Adipose tissue (tissue), 3 donors: Measurements from ENCODE around the gene TBCE. TPM values are rescaled to one million over a fixed set of nuclear protein-coding genes. Genes with fewer than 3 reads are reported as not detected.

Experiments used
- H3K27ac ChIP-seq: one replicate; pipeline ENCODE4 v1.5.1; 2013; ENCODE audit warnings: low read depth, low read length
- WGBS, 3 donors: extraction: QIAGEN DNeasy Blood & Tissue Kit; methylation state at CpG; one replicate each; pipeline ENCODE4 v1.1.7; 2013; 5-methylcytosine and 5-hydroxymethylcytosine counted together
- polyA plus RNA-seq, 3 donors: library from polyadenylated mRNA; stranded (reverse); fragments of 200-250 nt; gene quantifications; one replicate each; pipeline ENCODE4 v1.2.3, GENCODE V29; 2013
- donor health status: healthy with polysubstance abuse.
- donor health status: Bipolar disorder and iron deficiency.
- donor health status: healthy.

TBCE gene
- polyA plus RNA-seq, 3 donors, result 9.5 to 22.4 (median 12.2) TPM

DNA sequence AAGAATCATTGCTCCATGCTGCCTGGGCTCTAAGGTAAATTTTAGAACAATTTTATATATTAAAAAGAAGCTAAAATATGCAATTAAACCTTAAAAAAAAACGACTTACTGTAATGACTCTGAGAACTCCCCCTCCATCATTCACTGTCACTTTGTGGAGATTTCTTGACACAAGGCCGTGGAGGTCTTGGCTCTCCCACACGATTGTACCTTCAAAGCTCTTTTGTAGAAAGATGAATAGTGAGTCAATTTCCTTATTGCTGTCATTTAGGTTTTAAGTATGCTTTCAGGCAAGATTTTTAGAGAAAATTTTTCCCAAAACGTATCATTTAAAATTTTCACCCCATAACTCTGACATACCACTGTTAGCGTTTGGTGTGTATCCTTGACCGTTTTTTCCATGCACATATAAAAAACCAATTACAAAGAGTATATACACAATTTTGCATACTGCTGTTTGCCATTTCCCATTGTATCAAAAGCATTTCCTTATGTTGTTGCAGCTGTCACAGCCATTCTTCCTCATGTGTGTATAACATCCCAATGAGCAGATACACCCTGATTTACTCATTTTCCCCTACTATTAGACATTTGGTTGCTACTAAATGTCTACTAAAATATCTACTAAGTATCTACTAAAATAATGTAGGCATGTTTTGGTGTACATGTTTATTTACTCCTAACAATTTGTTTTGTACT lies 103.7 kb downstream of the TBCE start:
- WGBS, 3 donors, result 80 to 85% (median 84%) methylated on average over 6 of the region's 6 CpGs

GRCh38 chr1:235473806-235474205 lies 106.6 kb downstream of the TBCE start:
- WGBS, 3 donors, result 50 to 94% (median 86%) methylated on average over 1 of the region's 1 CpG

More for the DNA sequence above, 103.7 kb downstream of the TBCE start:
- no peak overlapping the region for H3K27ac ChIP-seq

GRCh38 chr1:235483090-235483489 lies 115.9 kb downstream of the TBCE start:
- H3K27ac ChIP-seq, result no peak overlapping the region
- 97 to 98% (median 98%) methylated on average over 5 of the region's 5 CpGs for WGBS, 3 donors

More at GRCh38 chr1:235473806-235474205, 106.6 kb downstream of the TBCE start:
- no peak overlapping the region for H3K27ac ChIP-seq

- H3K27ac ChIP-seq, result no peak overlapping the region
- WGBS, 3 donors, result 94 to 99% (median 98%) methylated on average over 2 of the region's 2 CpGs
Observed at GRCh38 chr1:235485558-235485957, 118.3 kb downstream of the TBCE start.

DNA sequence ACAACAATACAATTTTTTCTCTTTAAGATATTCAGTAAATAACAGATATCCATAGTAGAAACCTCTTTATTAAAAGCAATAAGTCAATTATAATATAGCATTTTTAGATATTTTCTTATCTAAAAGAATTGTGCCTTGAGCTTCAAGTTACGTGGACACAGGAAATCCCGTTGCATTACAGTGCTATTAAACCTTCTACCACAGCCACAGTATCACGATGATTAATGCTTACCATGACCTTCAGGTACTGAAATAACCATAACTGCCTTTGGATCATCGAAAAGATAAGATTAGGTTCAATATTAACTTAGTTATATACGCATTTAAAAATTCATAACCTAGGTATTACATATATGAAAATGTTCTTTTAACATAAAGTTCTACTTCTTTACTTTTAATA lies 119.1 kb downstream of the TBCE start:
- no peak overlapping the region for H3K27ac ChIP-seq
- WGBS, 3 donors, result 26 to 77% (median 68%) methylated on average over 5 of the region's 5 CpGs

- 89 to 94% (median 93%) methylated on average over 3 of the region's 3 CpGs for WGBS, 3 donors
- no peak overlapping the region for H3K27ac ChIP-seq
Observed at GRCh38 chr1:235491644-235492043, 124.4 kb downstream of the TBCE start.

DNA sequence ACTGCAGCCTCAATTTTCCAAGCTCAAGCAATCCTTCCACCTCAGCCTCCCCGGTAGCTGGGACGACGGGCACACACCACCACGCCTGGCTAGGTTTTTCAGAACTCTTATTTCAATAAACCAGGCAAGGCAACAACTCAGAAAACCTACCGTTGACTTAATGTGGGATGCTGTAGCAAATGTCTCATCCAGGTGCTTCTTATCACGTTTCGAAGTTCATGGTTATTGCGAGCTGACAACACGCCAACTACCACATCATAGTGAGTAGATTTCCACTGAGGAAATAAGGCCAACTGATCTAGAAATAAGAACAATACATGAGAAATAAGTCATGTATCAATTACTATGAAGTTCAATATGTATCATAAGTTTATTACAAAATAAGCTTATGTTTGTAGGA lies 127.3 kb downstream of the TBCE start:
- 88 to 95% (median 93%) methylated on average over 9 of the region's 9 CpGs for WGBS, 3 donors
- no peak overlapping the region for H3K27ac ChIP-seq

- WGBS, 3 donors, result 96 to 98% (median 96%) methylated on average over 5 of the region's 5 CpGs
- no peak overlapping the region for H3K27ac ChIP-seq
Observed at GRCh38 chr1:235495030-235495429, 127.8 kb downstream of the TBCE start.

- H3K27ac ChIP-seq, result no peak overlapping the region
- 65 to 78% (median 77%) methylated on average over 2 of the region's 2 CpGs for WGBS, 3 donors
Observed at GRCh38 chr1:235495551-235495950, 128.3 kb downstream of the TBCE start.

DNA sequence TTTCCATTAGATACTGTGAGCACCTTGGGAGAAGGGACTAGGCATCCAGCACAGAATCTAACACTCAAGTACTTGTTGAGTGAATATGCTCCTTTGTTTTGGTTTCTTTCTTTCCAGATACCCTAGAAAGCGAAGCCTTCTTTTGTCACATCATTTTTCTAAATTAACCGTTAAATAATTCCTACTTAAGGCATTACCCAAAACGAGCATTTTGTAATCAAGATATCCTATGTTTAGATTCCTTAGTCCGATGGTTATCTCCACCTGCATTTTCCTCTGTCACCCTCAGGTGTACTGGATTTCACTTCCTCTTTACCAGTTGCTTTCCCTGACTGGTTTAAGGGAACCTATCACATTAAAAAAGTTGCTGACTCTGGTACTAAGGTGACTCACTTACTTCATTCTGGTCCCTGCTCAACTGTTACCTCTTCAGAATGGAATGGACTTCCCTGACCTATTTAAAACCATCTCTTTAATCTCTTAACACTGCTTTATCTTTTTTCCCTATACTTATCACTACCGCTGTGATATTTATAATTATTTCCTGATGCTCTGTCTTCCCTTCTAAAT lies 133.8 kb downstream of the TBCE start:
- WGBS, 3 donors, result 69 to 92% (median 89%) methylated on average over 5 of the region's 5 CpGs
- H3K27ac ChIP-seq, result no peak overlapping the region

Other genes starting within 250 kb of the TBCE start
- gene TOMM20, start 238.6 kb upstream of the TBCE start, polyA plus RNA-seq, result 10 to 100 TPM; 59.3 to 82.1 (median 59.6) TPM
- gene RBM34, start 206.2 kb upstream of the TBCE start, polyA plus RNA-seq, result 10 to 100 TPM; 26.0 to 61.9 (median 46.0) TPM
- gene ARID4B, start 39.2 kb upstream of the TBCE start, polyA plus RNA-seq, result 10 to 100 TPM in 2 of 3 donors, 1 to 10 TPM in 1; 7.1 to 16.1 (median 11.5) TPM
- 10 to 100 TPM in 2 of 3 donors, 1 to 10 TPM in 1; 8.5 to 26.1 (median 14.4) TPM for gene GGPS1, start 38.9 kb upstream of the TBCE start, polyA plus RNA-seq
- 10 to 100 TPM in 1 of 3 donors, 1 to 10 TPM in 2; 3.1 to 17.7 (median 7.9) TPM for gene B3GALNT2, start 137.0 kb downstream of the TBCE start, polyA plus RNA-seq